Thoracic aorta (tissue), 2 donors: ENCODE data around the gene IPO11. TPM values are rescaled to one million over a fixed set of nuclear protein-coding genes. Genes with fewer than 3 reads are reported as not detected.
"Not testable (repeated sequence)": the region's sequence is repeated elsewhere in the genome, so short reads cannot be mapped to it uniquely, and the experiment has no call there.

Experiments used
- ATAC-seq: fragments of 150-250 bp; one replicate; pipeline ENCODE4 v1.8.0; 2017; ENCODE audit warnings: low read depth; ENCODE audit not compliant: insufficient number of reproducible peaks, low FRiP score
- DNase-seq: peaks from one replicate; pipeline ENCODE4 v3.0.0-alpha.2; 2020; ENCODE audit warnings: low spot score
- H3K27ac ChIP-seq, 2 donors: fragments of 200-600 bp; sonication (generic); 1 replicate in 1 of 2; 2 replicates in 1 of 2; pipeline ENCODE4 v1.5.1; 2016; ENCODE audit warnings: mild to moderate bottlenecking in 2 of 2, moderate library complexity in 2 of 2
- H3K27me3 ChIP-seq: fragments of 200-600 bp; sonication (generic); replicated peaks from 2 replicates; pipeline ENCODE4 v1.6.0; 2016; ENCODE audit warnings: mild to moderate bottlenecking; ENCODE audit not compliant: insufficient read depth
- H3K36me3 ChIP-seq: fragments of 200-600 bp; sonication (generic); one replicate; pipeline ENCODE4 v1.5.1; 2016
- H3K4me1 ChIP-seq, 2 donors: fragments of 200-600 bp; sonication (generic); 1 replicate in 1 of 2; 2 replicates in 1 of 2; pipeline versions ENCODE4 v1.5.1 to v1.6.0; 2016; ENCODE audit warnings: low read depth in 2 of 2, mild to moderate bottlenecking in 1 of 2; ENCODE audit not compliant: control insufficient read depth in 1 of 2
- H3K4me3 ChIP-seq: fragments of 200-600 bp; sonication (generic); 2 replicates; pipeline ENCODE4 v1.5.1; 2016; ENCODE audit warnings: mild to moderate bottlenecking
- H3K9me3 ChIP-seq: fragments of 200-600 bp; sonication (generic); 2 replicates; pipeline ENCODE4 v1.5.1; 2016
- CTCF ChIP-seq: fragments of 200-600 bp; sonication (generic); IDR thresholded peaks from one replicate; pipeline ENCODE4 v1.5.1; 2019; ENCODE audit warnings: antibody characterized with exemption
- total RNA-seq, 2 donors: library from RNA; depleted of rRNA; stranded (reverse); fragments of >200 nt; gene quantifications; one replicate each; pipeline versions ENCODE4 v1.1.0 to v1.2.3, GENCODE V29; 2016

IPO11 gene
- total RNA-seq, 2 donors from 2014 or later: 10.7 to 16.5 TPM

DNA sequence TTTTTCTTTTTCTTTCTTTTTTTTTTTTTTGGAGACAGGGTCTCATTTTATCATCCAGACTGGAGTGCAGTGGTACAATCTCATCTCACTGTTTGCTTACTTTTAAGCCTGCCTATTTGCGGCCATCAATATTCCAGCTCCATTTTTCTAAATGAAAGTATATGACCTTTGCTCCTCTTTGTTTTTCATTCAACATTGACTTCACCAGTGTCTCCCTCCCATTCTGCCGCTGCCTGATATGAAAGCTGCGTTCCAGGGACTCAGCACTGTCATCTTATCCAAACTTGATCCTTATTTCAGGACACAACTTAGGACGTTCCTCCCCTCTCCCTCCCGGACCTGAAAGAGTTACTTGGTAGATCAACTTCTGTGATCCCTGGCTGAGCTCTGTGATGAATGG is 239.7 kb downstream of the IPO11 start:
- Histone ChIP-seq H3K9me3 (no peaks in the 10 kb centered on the region), H3K27ac (no peak overlapping the region), H3K4me3 (no peak overlapping the region), H3K27me3 (no peaks in the 10 kb centered on the region), H3K4me1 (no peaks in the 10 kb centered on the region), H3K36me3 (no peaks in the 10 kb centered on the region)
- ATAC-seq (no peak), DNase-seq (no peak)
- no peak for TF ChIP-seq CTCF

GRCh38 chr5:62653001-62653863 is 240.7 kb downstream of the IPO11 start:
- Histone ChIP-seq H3K4me3 (no peak overlapping the region), H3K27ac (no peak overlapping the region), H3K9me3 (no peaks in the 10 kb centered on the region), H3K27me3 (no peaks in the 10 kb centered on the region), H3K36me3 (no peaks in the 10 kb centered on the region), H3K4me1 (no peaks in the 10 kb centered on the region)
- DNase-seq (no peak), ATAC-seq (no peak)
- TF ChIP-seq CTCF: no peak

DNA sequence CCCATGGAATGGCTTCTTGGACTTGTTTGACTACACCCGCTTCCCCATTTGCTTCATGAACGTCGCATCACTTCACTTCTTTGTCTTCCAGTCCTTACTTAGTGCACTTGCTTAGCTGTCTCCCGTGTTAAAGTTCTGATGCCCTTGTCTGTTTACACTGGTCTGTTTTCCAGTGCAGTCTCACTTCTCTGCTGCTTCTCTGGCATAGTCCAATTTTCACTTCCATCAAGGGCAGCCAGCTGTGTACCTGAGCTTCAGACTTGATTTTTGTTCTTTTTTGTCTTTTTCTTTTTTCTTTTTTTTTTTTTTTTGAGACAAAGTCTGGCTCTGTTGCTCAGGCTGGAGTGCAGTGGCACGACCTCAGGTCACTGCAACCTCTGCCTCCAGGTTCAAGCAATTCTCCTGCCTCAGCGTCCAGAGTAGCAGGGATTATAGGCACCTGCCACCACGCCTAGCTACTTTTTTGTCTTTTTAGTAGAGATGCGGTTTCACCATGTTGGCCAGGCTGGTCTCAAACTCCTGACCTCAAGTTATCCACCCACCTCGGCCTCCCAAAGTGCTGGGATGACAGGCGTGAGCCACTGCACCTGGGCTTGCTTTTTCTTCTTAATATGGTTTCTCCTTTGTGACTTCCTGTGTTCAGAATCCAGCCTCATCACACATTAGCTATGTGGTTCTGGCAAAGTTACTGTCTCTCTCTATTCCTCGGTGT is 241.5 kb downstream of the IPO11 start:
- DNase-seq: no peak
- no peak overlapping the region for H3K4me3 ChIP-seq
- no peaks in the 10 kb centered on the region for H3K36me3 ChIP-seq
- no peaks in the 10 kb centered on the region for H3K4me1 ChIP-seq
- no peaks in the 10 kb centered on the region for H3K9me3 ChIP-seq
- TF ChIP-seq CTCF: no peak
- ATAC-seq: no peak
- H3K27me3 ChIP-seq: no peaks in the 10 kb centered on the region
- H3K27ac ChIP-seq: no peak overlapping the region

DNA sequence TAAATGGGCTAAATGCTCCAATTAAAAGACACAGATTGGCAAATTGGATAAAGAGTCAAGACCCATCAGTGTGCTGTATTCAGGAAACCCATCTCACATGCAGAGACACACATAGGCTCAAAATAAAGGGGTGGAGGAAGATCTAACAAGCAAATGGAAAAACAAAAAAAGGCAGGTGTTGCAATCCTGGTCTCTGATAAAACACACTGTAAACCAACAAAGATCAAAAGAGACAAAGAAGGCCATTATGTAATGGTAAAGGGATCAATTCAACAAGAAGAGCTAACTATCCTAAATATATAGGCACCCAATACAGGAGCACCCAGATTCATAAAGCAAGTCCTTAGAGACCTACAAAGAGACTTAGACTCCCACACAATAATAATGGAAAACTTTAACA is 245.2 kb downstream of the IPO11 start:
- H3K4me1 ChIP-seq, H3K4me3 ChIP-seq, H3K9me3 ChIP-seq, H3K36me3 ChIP-seq, ATAC-seq, DNase-seq, H3K27me3 ChIP-seq, H3K27ac ChIP-seq: not testable (repeated sequence)

DNA sequence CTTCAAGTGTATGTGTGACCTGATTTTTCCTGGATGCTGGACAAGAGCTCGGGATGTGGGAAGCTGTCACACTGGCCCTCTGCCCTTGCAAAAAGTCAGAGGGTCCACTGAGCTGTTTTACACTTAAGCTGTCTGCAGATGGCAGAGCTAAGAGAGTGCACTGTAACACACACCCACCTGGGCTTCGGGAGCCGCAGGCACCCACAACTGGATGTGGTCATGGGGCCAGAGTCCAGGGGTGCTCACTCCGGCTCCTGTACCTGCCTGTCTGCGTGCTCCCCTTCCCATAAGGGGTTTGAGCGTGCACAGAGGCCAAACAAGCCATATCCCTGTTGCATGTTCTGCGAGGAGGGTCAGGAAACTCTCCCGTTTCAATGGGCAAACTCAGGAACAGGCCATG is 248.6 kb downstream of the IPO11 start:
- Histone ChIP-seq H3K27ac (no peak overlapping the region), H3K4me3 (no peak overlapping the region), H3K36me3 (no peaks in the 10 kb centered on the region), H3K9me3 (no peaks in the 10 kb centered on the region), H3K27me3 (no peaks in the 10 kb centered on the region), H3K4me1 (no peaks in the 10 kb centered on the region)
- ATAC-seq (no peak), DNase-seq (no peak)
- TF ChIP-seq CTCF: no peak
